ENCODE measurements around the gene PRKCZ.

Gene PRKCZ

DNA sequence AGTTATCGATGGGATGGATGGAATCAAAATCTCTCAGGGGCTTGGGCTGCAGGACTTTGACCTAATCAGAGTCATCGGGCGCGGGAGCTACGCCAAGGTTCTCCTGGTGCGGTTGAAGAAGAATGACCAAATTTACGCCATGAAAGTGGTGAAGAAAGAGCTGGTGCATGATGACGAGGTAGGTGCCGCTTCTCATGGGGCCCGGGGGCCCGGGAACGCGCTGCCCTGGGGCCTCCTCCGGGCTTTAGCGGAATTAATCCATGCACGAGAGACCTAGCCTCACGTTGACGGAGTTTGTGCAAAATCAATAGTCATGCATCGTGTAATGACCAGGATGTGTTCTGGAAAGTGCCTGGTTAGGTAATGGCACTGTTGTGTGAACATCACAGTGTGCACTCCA lies 100.6 kb downstream of the PRKCZ start:
- Mint-ChIP-seq H3K4me1 (peaks cover 6% of the 10 kb centered on the region), H3K36me3 (ENCODE audit: low read depth) (peaks cover 18% of the 10 kb centered on the region), H3K9me3 (peaks cover 4% of the 10 kb centered on the region), H3K27ac (no peak overlapping the region), H3K27me3 (ENCODE audit: low read depth) (no peaks in the 10 kb centered on the region), H3K4me3 (no peak overlapping the region)
- TF ChIP-seq, protein P1, sequence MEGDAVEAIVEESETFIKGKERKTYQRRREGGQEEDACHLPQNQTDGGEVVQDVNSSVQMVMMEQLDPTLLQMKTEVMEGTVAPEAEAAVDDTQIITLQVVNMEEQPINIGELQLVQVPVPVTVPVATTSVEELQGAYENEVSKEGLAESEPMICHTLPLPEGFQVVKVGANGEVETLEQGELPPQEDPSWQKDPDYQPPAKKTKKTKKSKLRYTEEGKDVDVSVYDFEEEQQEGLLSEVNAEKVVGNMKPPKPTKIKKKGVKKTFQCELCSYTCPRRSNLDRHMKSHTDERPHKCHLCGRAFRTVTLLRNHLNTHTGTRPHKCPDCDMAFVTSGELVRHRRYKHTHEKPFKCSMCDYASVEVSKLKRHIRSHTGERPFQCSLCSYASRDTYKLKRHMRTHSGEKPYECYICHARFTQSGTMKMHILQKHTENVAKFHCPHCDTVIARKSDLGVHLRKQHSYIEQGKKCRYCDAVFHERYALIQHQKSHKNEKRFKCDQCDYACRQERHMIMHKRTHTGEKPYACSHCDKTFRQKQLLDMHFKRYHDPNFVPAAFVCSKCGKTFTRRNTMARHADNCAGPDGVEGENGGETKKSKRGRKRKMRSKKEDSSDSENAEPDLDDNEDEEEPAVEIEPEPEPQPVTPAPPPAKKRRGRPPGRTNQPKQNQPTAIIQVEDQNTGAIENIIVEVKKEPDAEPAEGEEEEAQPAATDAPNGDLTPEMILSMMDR (IDR thresholded peaks at IDR 0.05; ENCODE audit: unreplicated experiment in 3 of 3), result no peak

DNA sequence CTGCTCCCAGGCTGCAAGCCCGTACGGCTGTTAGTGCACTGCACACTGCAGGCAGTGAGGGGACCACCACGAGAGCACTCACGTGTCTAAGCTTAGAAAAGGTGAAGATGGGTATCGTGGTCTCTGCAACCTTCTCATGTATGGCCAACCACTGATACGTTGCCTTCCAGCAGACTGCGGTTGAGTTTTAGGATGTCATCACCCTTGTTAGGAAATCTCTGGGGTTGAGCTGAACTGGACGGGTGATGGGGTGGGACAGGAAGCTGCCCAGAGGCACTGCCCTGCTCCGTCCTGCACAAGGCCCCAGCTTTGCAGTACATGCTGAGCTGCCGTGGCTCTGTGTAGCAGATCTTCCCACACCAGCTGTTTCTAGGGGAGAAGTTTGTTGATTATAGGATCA lies 101.0 kb downstream of the PRKCZ start:
- H3K4me3 Mint-ChIP-seq, result no peak overlapping the region
- TF ChIP-seq, protein P1 (IDR thresholded peaks at IDR 0.05; ENCODE audit: unreplicated experiment in 3 of 3), result no peak
- no peaks in the 10 kb centered on the region for H3K27me3 Mint-ChIP-seq (ENCODE audit: low read depth)
- H3K36me3 Mint-ChIP-seq (ENCODE audit: low read depth), result peaks cover 20% of the 10 kb centered on the region
- peaks cover 4% of the 10 kb centered on the region for H3K9me3 Mint-ChIP-seq
- H3K27ac Mint-ChIP-seq, result no peak overlapping the region
- peaks cover 8% of the 10 kb centered on the region for H3K4me1 Mint-ChIP-seq

DNA sequence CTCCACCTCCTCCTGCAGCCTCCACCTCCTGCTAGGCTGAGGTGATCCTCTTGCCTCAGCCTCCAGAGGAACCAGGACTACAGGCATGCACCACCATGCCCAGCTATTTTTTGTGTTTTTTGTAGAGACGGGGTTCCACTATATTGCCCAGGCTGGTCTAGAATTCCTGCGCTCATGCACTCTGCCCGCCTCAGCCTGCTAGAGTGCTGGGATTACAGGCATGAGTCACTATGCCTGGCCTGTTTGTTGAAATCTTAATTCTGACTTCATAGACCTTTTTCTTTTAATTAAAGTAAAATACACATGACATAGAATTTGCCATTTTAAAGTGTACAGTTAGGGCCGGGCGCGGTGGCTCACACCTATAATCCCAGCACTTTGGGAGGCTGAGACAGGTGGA lies 101.7 kb downstream of the PRKCZ start:
- Mint-ChIP-seq H3K4me3 (no peak overlapping the region), H3K27ac (no peak overlapping the region), H3K9me3 (peaks cover 4% of the 10 kb centered on the region), H3K36me3 (ENCODE audit: low read depth) (peaks cover 25% of the 10 kb centered on the region), H3K4me1 (peaks cover 12% of the 10 kb centered on the region), H3K27me3 (ENCODE audit: low read depth) (no peaks in the 10 kb centered on the region)
- TF ChIP-seq, protein P1 (IDR thresholded peaks at IDR 0.05; ENCODE audit: unreplicated experiment in 3 of 3), result no peak

DNA sequence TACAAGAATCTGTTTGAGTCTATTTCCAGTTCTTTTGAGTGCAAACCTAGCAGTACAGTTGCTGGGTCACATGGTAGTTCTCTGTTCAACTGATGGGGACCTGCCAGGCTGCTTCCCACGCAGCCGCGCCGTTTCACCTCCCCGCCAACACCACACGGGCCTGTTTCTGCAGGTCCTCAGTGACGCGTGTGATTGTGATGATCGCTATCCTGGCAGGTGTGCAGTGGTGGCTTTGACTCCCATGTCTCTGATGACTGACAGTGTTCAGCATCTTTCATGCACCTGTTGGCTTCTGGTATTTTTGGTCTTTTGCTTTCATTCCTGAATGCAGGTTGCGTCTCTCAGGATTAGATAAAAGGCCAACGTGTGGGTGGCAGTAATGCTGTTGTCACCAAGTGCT lies 102.7 kb downstream of the PRKCZ start:
- TF ChIP-seq, protein P1 (IDR thresholded peaks at IDR 0.05; ENCODE audit: unreplicated experiment in 3 of 3), result no peak
- Mint-ChIP-seq H3K27me3 (ENCODE audit: low read depth) (no peaks in the 10 kb centered on the region), H3K27ac (no peak overlapping the region), H3K4me3 (no peak overlapping the region), H3K36me3 (ENCODE audit: low read depth) (peaks cover 25% of the 10 kb centered on the region), H3K9me3 (peaks cover 4% of the 10 kb centered on the region), H3K4me1 (peaks cover 12% of the 10 kb centered on the region)

DNA sequence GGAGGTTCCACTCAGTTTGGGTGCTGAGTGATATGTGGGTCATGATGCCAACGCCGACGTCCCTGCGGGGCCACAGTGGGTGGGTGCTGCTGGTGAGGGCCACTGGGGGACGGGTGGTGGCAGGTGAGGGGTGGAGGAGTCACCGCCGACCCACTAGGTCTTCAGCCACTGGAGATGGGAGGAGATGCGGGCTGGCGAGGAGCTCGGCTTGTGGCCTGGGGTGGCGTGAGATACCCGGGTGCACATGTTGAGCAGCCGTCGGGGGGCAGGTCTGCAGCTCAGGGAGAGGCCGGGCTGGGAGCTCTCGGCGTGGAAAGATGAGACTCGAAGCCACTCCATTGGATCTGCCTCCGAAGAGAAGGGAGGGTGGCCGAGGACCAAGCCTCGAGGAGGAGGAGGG lies 103.8 kb downstream of the PRKCZ start:
- H3K4me3 Mint-ChIP-seq, result no peak overlapping the region
- H3K27me3 Mint-ChIP-seq (ENCODE audit: low read depth), result no peaks in the 10 kb centered on the region
- TF ChIP-seq, protein P1 (IDR thresholded peaks at IDR 0.05; ENCODE audit: unreplicated experiment in 3 of 3), result no peak
- peaks cover 25% of the 10 kb centered on the region for H3K36me3 Mint-ChIP-seq (ENCODE audit: low read depth)
- peaks cover 12% of the 10 kb centered on the region for H3K4me1 Mint-ChIP-seq
- H3K9me3 Mint-ChIP-seq, result peaks cover 4% of the 10 kb centered on the region
- H3K27ac Mint-ChIP-seq, result no peak overlapping the region

DNA sequence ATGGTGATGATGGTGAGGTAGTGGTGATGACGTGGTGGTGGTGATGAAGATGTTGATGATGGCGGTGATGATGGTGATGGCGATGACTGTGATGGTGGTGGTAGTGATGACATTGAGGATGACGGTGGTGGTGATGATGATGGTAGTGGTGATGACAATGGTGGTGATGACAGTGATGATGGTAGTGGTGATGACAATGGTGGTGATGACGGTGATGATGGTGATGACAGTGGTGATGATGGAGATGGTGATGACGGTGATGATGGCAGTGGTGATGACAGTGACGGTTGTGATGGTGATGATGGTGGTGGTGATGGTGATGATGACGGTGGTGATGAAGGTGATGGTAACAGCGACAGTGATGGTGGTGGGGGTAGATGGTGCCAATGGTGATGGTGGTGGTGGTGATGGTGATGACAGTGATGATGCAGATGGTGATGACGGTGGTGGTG lies 105.0 kb downstream of the PRKCZ start:
- Mint-ChIP-seq H3K27ac (no peak overlapping the region), H3K36me3 (ENCODE audit: low read depth) (peaks cover 30% of the 10 kb centered on the region), H3K4me1 (peaks cover 17% of the 10 kb centered on the region), H3K9me3 (peaks cover 4% of the 10 kb centered on the region), H3K4me3 (peak overlapping the region in 1 of 3 experiments; percentile 38), H3K27me3 (ENCODE audit: low read depth) (no peaks in the 10 kb centered on the region)
- TF ChIP-seq, protein P1 (IDR thresholded peaks at IDR 0.05; ENCODE audit: unreplicated experiment in 3 of 3), result no peak
